CD4-positive, alpha-beta T cell treated with Interferon alpha-2 for 1 hour (primary cell): ENCODE data around the gene ABCA4.

Source experiments
- DNase-seq, 2 donors: peaks; one replicate each; pipeline ENCODE4 v3.0.0-alpha.2; 2020 to 2022

Gene ABCA4

GRCh38 chr1:94122201-94122970 lies 1.4 kb upstream of the ABCA4 start:
- no peak for DNase-seq

- no peak for DNase-seq
Observed at GRCh38 chr1:94121411-94121821, 468 bp upstream of the ABCA4 start.

- DNase-seq, result no peak
Observed at GRCh38 chr1:94120570-94120901, 412 bp downstream of the ABCA4 start.

- no peak for DNase-seq
Observed at GRCh38 chr1:94119796-94120569, 965 bp downstream of the ABCA4 start.

GRCh38 chr1:94119306-94119705 lies 1.6 kb downstream of the ABCA4 start:
- DNase-seq, result no peak

DNA sequence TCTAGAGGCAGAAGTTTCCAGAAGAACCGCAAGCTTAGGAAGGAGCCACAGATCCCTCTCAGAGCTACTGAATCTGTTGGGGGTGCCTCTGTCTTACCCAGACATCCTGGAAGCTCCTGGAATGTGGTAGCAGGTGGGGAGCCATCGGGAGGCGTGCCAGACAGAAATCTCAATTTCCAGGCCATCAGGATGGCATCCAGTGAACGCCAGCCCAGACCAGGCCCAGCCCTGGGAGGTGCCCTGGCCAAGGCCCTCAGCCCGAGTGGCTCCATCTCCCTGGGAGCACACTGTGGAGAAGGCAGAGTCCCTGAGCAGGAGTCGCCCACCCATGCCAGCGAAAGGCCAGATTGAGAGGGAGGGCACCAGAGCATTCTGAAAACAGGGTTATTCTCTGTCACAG lies 2.5 kb downstream of the ABCA4 start:
- DNase-seq, result no peak

DNA sequence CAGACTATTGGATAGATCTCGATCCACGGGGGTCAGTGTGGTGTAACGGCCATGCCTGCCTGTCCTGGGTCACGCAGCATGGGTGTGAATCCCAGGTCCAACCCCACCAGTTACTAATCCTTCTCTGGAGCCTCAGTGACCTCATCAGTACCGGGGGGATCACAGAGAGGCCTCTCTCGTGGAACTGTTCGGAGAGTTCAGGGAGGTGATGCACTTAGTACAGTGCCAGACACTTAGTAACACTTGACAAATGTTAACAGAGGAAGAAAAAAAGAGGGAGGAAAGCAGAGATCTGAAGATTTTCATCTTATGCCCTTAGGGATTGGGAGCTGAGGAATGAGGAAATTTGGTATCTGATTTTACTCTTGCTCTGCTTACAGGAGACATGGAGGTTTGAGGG lies 2.9 kb downstream of the ABCA4 start:
- no peak for DNase-seq

- DNase-seq, result no peak
Observed at GRCh38 chr1:94117259-94117851, 3.6 kb downstream of the ABCA4 start.

- no peak for DNase-seq
Observed at GRCh38 chr1:94115900-94116436, 5.0 kb downstream of the ABCA4 start.

GRCh38 chr1:94115254-94115899 lies 5.6 kb downstream of the ABCA4 start:
- DNase-seq, result no peak

DNA sequence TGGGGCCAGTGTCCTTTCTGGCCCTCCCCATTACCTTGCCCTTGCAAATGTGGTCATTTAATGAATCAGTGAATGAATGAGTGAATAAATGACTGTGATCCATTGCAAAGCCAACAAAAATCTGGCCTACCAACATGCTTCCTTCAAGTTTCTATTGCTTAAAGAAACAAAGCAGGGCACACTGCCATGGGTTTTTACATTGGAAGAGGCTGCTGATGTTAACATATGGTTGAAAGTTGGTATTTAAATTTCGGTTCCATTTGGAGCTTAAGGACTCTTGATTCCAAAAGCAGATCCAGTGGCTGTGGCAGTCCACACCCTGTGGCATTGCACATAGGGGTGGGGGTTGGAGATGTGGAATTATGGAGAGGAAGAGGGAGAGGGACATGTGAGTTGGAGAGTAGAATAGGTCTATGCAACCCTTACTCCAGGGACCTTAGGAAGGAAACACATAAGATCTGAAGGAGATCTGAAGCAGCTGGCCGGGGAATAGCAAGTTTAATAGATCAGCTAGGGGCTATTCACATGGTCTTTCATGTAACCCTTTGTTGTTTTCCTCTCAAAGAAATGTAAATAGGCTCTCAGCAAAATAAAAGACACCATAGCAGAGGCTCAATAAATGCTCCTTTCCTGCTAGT lies 7.2 kb downstream of the ABCA4 start:
- no peak for DNase-seq

- no peak for DNase-seq
Observed at GRCh38 chr1:94111879-94112278, 9.1 kb downstream of the ABCA4 start.

DNA sequence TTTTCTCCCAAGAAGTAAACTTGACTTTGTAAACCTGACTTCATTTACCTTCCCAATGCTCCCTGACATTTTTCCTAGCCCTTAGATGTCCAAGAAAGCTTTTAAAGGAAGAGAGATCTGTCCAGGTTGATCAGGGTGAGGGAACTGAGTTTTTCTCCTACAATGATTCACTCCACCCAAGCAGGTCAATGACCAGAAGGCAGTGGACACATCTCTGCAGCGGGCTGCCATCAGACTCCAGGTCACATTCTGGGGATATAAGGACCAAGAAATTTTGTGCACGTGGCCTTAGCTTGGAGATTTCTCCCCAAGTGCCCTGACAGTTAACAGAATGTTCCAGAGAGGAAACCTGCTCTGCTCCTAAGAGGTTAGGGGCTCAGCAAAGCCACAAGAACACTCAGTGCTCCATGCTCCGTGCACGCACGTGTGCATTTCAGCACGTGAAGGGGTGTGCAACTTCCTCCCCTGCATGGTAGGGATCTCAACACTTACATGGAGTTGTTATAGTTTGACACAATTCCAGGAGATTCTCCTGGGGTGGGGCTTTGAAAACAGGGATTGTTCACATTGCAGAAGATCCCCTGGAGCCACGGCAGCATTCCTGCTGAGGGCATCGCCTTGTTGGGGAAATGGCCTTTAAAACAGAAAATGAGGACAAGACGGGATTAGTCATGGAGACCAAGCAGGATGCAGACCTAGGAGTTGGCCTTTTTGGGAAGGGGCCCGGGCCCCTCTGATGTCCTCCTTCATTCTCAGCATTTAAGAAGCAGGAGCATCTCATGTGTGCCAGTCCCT lies 9.8 kb downstream of the ABCA4 start:
- no peak for DNase-seq

DNA sequence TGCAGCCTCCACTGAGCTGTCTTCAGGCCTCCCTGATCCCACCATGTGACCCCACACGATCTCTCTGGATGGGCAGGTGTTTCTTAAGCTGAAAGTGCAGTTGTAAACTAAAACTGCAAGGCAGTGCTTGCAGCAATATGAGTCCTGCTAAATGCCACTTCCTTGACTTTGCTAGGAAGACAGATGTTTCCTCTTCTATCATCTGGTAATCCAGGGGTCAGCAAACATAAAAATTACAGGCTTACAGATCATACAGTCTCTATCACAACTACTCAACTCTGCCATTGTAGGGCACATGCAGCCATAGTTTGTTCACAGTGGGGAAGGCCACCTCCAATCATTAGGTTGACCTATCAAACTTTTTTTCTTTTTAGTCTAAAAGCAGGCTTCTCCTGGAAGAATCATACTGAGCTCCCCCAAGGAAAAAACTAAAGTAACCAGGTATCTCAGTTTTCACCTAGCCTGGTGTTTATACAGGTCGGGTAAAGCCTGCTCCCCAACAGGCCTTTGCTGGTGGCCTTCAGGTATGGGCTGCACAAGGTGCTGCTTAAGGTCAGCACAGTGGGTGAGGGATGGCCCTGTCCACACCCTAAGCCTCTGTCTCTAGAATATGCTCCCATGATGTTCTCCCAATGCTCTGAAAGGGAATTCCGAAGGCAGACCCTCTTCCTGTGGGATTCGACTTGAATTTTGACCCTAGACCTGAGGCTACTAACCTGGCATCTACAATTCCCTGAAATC lies 10.8 kb downstream of the ABCA4 start:
- DNase-seq, result no peak

- DNase-seq, result no peak
Observed at GRCh38 chr1:94109478-94109877, 11.5 kb downstream of the ABCA4 start.

- DNase-seq, result no peak
Observed at GRCh38 chr1:94107141-94107540, 13.8 kb downstream of the ABCA4 start.

GRCh38 chr1:94106716-94107115 lies 14.2 kb downstream of the ABCA4 start:
- DNase-seq, result no peak

DNA sequence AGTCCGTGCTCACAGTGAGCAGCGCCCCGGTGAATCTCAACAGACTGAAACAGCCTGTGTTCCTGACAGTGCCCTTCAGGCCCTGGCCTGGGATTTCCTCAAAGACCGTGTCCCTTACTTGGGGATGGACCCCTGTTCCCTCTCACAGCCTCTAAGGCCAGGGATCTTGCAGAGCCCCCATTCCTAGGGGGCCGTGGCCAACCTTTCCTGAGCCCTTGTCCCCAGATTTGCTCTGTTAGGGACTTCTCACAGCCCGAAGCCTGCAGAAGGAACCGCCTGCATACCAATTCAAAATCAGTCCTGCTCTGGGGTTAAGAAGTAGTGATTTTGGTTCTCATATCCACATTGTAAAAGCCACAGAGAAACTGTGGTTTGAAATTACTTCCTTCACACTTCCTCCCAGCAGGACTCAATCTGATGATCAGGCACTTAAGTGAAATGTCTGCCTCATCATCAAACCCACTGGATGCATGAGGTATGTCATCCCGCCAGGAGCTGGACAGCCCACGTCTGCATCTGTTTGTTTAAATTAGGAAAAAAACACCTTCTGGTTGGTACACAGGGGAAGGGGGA lies 14.9 kb downstream of the ABCA4 start:
- no peak for DNase-seq

DNA sequence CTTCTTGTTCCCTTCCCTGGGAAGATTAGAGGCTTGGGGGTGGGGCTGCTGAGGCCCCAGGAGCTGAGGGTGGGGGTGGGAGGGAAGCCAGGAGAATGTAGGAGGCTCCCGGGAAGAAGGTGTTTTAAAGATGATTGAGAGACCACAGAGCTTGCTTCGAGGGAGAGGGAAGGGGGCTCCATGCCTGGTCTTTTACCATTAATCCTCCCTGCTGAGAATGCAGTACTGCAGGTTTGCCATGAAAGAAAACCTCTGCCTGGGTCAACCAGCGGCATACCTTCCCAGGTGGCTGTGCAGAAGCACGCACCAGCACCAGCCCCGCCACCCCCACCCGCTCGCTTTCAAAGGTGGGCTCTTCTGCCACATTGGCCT lies 15.4 kb downstream of the ABCA4 start:
- no peak for DNase-seq

DNA sequence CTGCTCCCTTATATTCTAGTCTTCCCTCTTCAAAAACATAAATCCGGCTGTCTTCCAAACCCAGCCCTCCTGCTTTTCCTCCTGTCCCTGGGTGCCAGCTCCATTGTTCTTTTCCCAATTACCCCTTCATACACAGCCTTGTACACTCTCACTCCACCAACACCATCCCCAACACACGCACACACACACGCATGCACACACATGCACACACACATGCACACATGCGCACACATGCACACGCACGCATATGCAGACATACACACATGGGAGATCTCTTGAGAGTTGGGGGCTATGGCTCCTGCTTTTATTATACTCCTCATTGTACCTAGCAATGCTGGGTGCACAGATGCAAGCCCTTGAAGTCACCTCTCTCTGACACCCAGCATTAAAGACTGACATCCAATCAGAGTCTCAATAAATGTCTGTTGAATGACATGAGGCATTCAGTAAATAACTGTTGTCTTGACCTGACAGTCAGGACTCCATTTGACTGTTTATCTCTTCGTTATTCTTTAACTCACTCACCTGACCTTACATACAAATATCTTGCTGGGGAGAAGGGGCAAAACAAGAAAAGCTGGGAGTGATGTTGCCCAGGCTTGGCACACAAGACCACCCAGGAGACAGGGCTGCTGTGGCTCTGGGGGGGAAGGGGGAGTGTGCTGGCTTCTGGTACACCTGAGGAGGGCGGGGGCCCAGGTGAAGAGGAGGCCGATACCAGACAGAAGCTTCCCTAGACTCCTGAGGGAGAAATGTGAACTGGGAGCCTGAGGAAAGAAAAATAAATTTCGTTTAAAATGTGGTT lies 16.0 kb downstream of the ABCA4 start:
- no peak for DNase-seq
